SKM-1 (cell line): ENCODE results near the gene CTF1.

Experiments used
- DNase-seq: peaks from one replicate; lab custom pipeline; 2025; ENCODE audit not compliant: unreplicated experiment; lab: John Stamatoyannopoulos, UW

CTF1 gene

GRCh38 chr16:30907064-30907463, 10.7 kb downstream of the CTF1 start:
- DNase-seq = no peak

GRCh38 chr16:30910427-30911029, 14.1 kb downstream of the CTF1 start:
- DNase-seq = no peak

- DNase-seq = no peak
Measured at GRCh38 chr16:30912794-30913412, 16.5 kb downstream of the CTF1 start.

- no peak for DNase-seq
Measured at GRCh38 chr16:30914830-30915229, 18.4 kb downstream of the CTF1 start.

GRCh38 chr16:30918614-30919013, 22.2 kb downstream of the CTF1 start:
- DNase-seq = no peak

- DNase-seq = no peak
Measured at GRCh38 chr16:30920891-30921290, 24.5 kb downstream of the CTF1 start.

- no peak for DNase-seq
Measured at GRCh38 chr16:30921459-30921747, 25.0 kb downstream of the CTF1 start.

GRCh38 chr16:30921748-30922419, 25.5 kb downstream of the CTF1 start:
- peak; percentile 78 for DNase-seq

GRCh38 chr16:30922420-30922959, 26.1 kb downstream of the CTF1 start:
- DNase-seq = peak; percentile 99

- DNase-seq = peak; percentile 99
Measured at GRCh38 chr16:30922960-30923535, 26.6 kb downstream of the CTF1 start.

GRCh38 chr16:30923554-30924075, 27.2 kb downstream of the CTF1 start, which contains the start of gene FBXL19:
Gene FBXL19, plus strand, starts transcription at chr16:30923572. Its CDS starts 2,183 bp downstream, at chr16:30925755.
- no peak for DNase-seq

- no peak for DNase-seq
Measured at GRCh38 chr16:30924076-30924912, 27.9 kb downstream of the CTF1 start.

- DNase-seq = no peak
Measured at GRCh38 chr16:30924913-30925631, 28.7 kb downstream of the CTF1 start.

- no peak for DNase-seq
Measured at GRCh38 chr16:30925632-30925987, 29.2 kb downstream of the CTF1 start.

GRCh38 chr16:30925995-30926811, 29.8 kb downstream of the CTF1 start:
- no peak for DNase-seq

GRCh38 chr16:30926937-30927788, 30.7 kb downstream of the CTF1 start:
- no peak for DNase-seq

- no peak for DNase-seq
Measured at GRCh38 chr16:30927789-30928378, 31.5 kb downstream of the CTF1 start.

GRCh38 chr16:30928390-30928789, 32.0 kb downstream of the CTF1 start:
- DNase-seq = no peak
